ENCODE measurements around the gene TMEM266.

The TMEM266 gene

GRCh38 chr15:76201536-76202255 is 141.9 kb downstream of the TMEM266 start:
- no peak for ATAC-seq
- TF ChIP-seq SNAI2 (CRISPR knock-in tag; IDR thresholded peaks at IDR 0.05) (no peak), GLIS3 (CRISPR knock-in tag; IDR thresholded peaks at IDR 0.05) (no peak), TOX (CRISPR knock-in tag; IDR thresholded peaks at IDR 0.05; ENCODE audit: borderline replicate concordance) (no peak), ARNTL (CRISPR knock-in tag; IDR thresholded peaks at IDR 0.05; ENCODE audit: borderline replicate concordance, low read depth) (no peak)

- TF ChIP-seq ZFP30 (CRISPR knock-in tag; IDR thresholded peaks at IDR 0.05) (no peak), ZC3H10 (CRISPR knock-in tag; IDR thresholded peaks at IDR 0.05) (no peak), PATZ1 (CRISPR knock-in tag; IDR thresholded peaks at IDR 0.05; ENCODE audit: borderline replicate concordance) (no peak), SNAI2 (CRISPR knock-in tag; IDR thresholded peaks at IDR 0.05) (no peak), RARB (CRISPR knock-in tag; IDR thresholded peaks at IDR 0.05) (no peak), ZNF70 (CRISPR knock-in tag; IDR thresholded peaks at IDR 0.05) (no peak), BACH2 (CRISPR knock-in tag; IDR thresholded peaks at IDR 0.05; ENCODE audit: borderline replicate concordance) (no peak), ISL1 (CRISPR knock-in tag; IDR thresholded peaks at IDR 0.05) (no peak), ZNF565 (CRISPR knock-in tag; conservative IDR thresholded peaks at IDR 0.05; ENCODE audit: low read depth) (no peak), ZNF8 (CRISPR knock-in tag; IDR thresholded peaks at IDR 0.05) (no peak)
- ATAC-seq: no peak
These were observed 143.7 kb downstream of the TMEM266 start for GRCh38 chr15:76203346-76204108.

GRCh38 chr15:76204109-76204845 is 144.5 kb downstream of the TMEM266 start:
- ATAC-seq: no peak
- TF ChIP-seq SNAI2 (CRISPR knock-in tag; IDR thresholded peaks at IDR 0.05) (no peak), ZFP3 (CRISPR knock-in tag; IDR thresholded peaks at IDR 0.05) (no peak), TCF4 (CRISPR knock-in tag; IDR thresholded peaks at IDR 0.05; ENCODE audit: borderline replicate concordance) (no peak), CREB5 (CRISPR knock-in tag; IDR thresholded peaks at IDR 0.05; ENCODE audit: low read depth) (no peak), OSR1 (CRISPR knock-in tag; IDR thresholded peaks at IDR 0.05) (no peak), GLIS3 (CRISPR knock-in tag; IDR thresholded peaks at IDR 0.05) (no peak), TSHZ2 (CRISPR knock-in tag; IDR thresholded peaks at IDR 0.05) (no peak), PPARA (CRISPR knock-in tag; IDR thresholded peaks at IDR 0.05; ENCODE audit: borderline replicate concordance) (no peak)

GRCh38 chr15:76204916-76205460 is 145.2 kb downstream of the TMEM266 start:
- no peak for TF ChIP-seq ESRRG (CRISPR knock-in tag; IDR thresholded peaks at IDR 0.05)
- TF ChIP-seq SNAI2 (CRISPR knock-in tag; IDR thresholded peaks at IDR 0.05): no peak
- TF ChIP-seq RARB (CRISPR knock-in tag; IDR thresholded peaks at IDR 0.05): no peak
- no peak for TF ChIP-seq ZFP30 (CRISPR knock-in tag; IDR thresholded peaks at IDR 0.05)
- no peak for ATAC-seq
